Activated gamma-delta T cell (primary cell): ENCODE results near the gene BSG.
"Not testable (repeated sequence)": the region's sequence is repeated elsewhere in the genome, so short reads cannot be mapped to it uniquely, and the experiment has no call there.

Source experiments
- DNase-seq: peaks from one replicate; lab custom pipeline; 2025; lab: John Stamatoyannopoulos, UW

The BSG gene

GRCh38 chr19:620166-620862, 47.9 kb downstream of the BSG start:
- no peak for DNase-seq

- DNase-seq, result not testable (repeated sequence)
These were observed 48.8 kb downstream of the BSG start for GRCh38 chr19:621191-621590.

GRCh38 chr19:621819-622218, 49.4 kb downstream of the BSG start:
- no peak for DNase-seq

GRCh38 chr19:622666-623065, 50.3 kb downstream of the BSG start:
- no peak for DNase-seq

GRCh38 chr19:623175-623916, 51.0 kb downstream of the BSG start:
- no peak for DNase-seq

- DNase-seq, result no peak
These were observed 51.6 kb downstream of the BSG start for GRCh38 chr19:623974-624373.

- DNase-seq, result no peak
These were observed 52.2 kb downstream of the BSG start for GRCh38 chr19:624433-625109.

- DNase-seq, result no peak
These were observed 52.9 kb downstream of the BSG start for GRCh38 chr19:625257-625656.

- not testable (repeated sequence) for DNase-seq
These were observed 54.2 kb downstream of the BSG start for GRCh38 chr19:626566-626965.

GRCh38 chr19:628168-628567, 55.8 kb downstream of the BSG start:
- DNase-seq, result no peak

- DNase-seq, result not testable (repeated sequence)
These were observed 57.1 kb downstream of the BSG start for GRCh38 chr19:629515-629914.

- DNase-seq, result no peak
These were observed 57.7 kb downstream of the BSG start for GRCh38 chr19:629961-630714.

- no peak for DNase-seq
These were observed 60.2 kb downstream of the BSG start for GRCh38 chr19:632579-633067.
